Cerebellar cortex (tissue), 1 donor: ENCODE results near the gene LPP.

Experiments
- DNase-seq: peaks from one replicate; pipeline ENCODE4 v3.0.0-alpha.2; 2015; ENCODE audit warnings: low spot score

Gene LPP

GRCh38 chr3:188170461-188171459, 16.8 kb downstream of the LPP start:
- no peak for DNase-seq

- no peak for DNase-seq
Measured at GRCh38 chr3:188171682-188172467, 17.9 kb downstream of the LPP start.

- DNase-seq, result no peak
Measured at GRCh38 chr3:188174317-188175044, 20.5 kb downstream of the LPP start.

GRCh38 chr3:188176476-188176875, 22.5 kb downstream of the LPP start:
- no peak for DNase-seq

GRCh38 chr3:188176884-188177283, 22.9 kb downstream of the LPP start:
- DNase-seq, result no peak

- no peak for DNase-seq
Measured at GRCh38 chr3:188177721-188178120, 23.8 kb downstream of the LPP start.

GRCh38 chr3:188178293-188178936, 24.5 kb downstream of the LPP start:
- DNase-seq, result no peak

- no peak for DNase-seq
Measured at GRCh38 chr3:188179006-188179966, 25.3 kb downstream of the LPP start.

- no peak for DNase-seq
Measured at GRCh38 chr3:188180114-188180513, 26.2 kb downstream of the LPP start.

GRCh38 chr3:188183452-188183851, 29.5 kb downstream of the LPP start:
- no peak for DNase-seq

- DNase-seq, result no peak
Measured at GRCh38 chr3:188184160-188184559, 30.2 kb downstream of the LPP start.

GRCh38 chr3:188184649-188185048, 30.7 kb downstream of the LPP start:
- no peak for DNase-seq

- DNase-seq, result peak; percentile 77
Measured at GRCh38 chr3:188185717-188186251, 31.8 kb downstream of the LPP start.

- DNase-seq, result no peak
Measured at GRCh38 chr3:188187053-188187452, 33.1 kb downstream of the LPP start.

- no peak for DNase-seq
Measured at GRCh38 chr3:188188911-188189310, 35.0 kb downstream of the LPP start.

- DNase-seq, result no peak
Measured at GRCh38 chr3:188191460-188191859, 37.5 kb downstream of the LPP start.

GRCh38 chr3:188192034-188192433, 38.1 kb downstream of the LPP start:
- no peak for DNase-seq

GRCh38 chr3:188194332-188194731, 40.4 kb downstream of the LPP start:
- DNase-seq, result no peak

- no peak for DNase-seq
Measured at GRCh38 chr3:188196232-188196990, 42.5 kb downstream of the LPP start.
